ENCODE measurements around the gene TULP3.

TULP3 gene

DNA sequence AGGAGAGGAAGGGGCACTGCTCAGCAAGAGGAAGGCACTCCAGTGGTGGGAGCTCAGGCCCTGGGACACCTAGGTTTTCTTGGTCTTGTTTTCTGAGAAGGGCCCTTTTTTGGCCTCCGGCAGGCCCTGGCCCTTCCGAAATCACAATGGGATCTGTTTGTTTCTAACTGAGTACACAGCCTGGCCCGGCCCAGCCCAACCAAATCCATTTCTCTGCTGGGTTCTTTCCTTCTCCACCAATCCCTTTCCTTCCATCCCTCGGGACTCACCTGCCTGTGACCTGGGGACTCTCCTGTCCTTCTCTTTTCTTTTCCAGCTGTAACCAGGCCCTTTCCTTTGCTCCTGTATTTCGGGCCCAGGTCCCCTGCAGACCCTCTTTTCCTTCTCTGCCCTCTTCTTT is 87.1 kb downstream of the TULP3 start:
- no peak for DNase-seq

DNA sequence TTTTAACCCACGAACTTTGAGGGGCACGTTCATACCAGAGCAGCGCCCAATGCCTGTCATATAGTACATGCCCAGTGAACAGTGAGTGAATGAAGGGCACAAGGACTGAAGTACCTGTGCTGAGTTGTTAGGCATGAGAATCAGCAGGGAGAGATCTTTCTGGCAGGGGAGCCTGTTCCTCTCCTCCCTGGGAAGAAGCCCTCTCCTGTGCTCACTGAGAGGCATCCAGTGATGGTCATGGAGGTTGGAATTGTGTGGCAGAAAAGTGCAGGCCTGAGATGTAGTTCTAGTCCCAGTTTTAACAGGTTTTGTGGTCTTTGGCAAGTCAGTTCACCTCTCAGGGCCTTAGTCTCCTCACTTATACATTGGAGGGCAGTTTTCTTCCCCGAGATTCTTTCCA is 89.1 kb downstream of the TULP3 start:
- DNase-seq, result no peak

DNA sequence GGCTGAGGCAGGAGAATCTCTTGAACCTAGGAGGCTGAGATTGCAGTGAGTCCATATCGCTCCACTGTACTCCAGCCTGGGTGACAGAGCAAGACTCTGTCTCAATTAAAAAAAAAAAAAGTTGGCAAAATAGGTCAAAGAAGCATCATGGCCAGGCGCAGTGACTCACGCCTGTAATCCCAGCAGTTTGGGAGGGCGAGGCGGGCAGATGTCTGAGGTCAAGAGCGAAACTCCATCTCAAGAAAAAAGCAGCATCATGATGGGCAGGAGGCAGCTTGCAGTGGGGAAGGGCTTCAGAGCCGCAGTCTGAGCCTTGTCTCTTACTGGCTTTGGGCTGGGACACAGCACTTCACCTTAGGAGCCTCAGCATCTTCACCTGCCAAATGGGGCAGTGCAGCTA is 89.9 kb downstream of the TULP3 start:
- no peak for DNase-seq

DNA sequence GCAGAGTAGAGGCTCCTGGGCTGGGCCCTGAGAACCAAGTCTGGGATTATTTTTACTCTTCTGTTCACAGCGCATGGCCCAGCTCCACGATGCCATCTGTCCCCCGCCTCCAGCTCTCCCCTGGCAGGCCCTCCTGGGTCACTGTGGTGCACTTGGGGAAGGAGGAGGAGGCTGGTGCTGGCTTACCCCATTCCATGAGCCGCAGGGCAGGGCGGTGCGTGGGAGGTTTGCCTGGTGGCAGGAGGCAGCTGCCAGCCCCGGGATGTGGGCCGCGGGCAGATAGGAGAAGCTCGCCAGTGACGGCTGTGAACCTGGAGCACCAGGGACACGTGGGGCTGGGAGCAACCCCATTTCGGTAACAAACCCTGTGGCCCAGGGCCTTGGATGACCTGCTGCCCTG is 91.7 kb downstream of the TULP3 start:
- no peak for DNase-seq

DNA sequence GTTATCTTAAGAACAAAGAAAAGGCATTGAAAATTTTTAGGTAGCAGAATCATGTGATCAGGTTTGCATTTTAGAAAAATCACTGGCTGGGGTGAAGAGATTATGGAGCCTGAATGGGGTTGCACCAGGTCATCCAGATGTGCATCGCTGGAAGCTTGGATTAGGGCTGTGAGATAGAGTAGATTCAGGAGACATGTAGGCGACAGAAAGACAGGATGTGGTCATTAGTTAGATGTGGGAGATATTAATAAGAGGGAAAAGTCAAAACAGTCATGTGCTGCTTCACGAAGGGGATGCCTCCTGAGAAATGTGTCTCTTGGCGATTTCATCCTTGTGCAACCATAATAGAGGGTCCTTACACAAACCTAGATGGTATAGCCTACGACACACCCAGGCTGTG is 93.6 kb downstream of the TULP3 start:
- no peak for DNase-seq

DNA sequence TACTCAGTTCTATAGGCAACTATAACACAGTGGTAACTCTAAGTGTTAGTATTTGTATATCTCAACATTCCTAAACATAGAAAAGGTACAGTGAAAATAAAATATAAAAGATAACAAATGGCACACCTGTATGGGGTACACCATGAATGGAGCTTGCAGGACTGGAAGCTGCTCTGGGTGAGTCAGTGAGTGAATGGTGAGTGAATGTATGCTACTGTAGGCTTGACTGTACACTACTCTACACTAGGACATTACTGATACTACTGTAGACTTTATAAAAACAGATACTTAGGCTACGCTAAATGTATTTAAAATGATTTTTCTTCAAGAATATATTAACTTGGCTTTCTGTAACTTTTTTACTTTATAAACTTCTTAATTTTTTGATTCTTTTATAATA is 94.0 kb downstream of the TULP3 start:
- no peak for DNase-seq

DNA sequence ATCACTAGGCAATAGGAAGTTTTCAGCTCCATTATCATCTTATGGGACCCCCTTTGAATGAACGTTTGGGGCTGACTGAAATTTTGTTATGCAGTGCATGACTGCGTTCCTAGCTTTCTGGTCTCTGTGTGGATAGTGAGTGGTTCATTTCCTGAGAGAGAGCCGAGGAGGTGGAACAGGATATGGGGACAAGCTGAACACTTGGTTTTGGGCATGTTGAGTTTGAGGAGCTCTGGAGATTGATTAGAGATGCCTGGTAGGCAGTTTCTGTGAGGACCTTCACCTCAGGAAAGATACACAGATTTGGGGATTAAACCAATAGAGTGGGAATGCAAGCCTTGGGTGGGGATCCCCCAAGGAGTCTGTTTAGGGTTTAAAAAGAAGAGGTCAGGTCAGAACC is 96.2 kb downstream of the TULP3 start:
- no peak for DNase-seq

DNA sequence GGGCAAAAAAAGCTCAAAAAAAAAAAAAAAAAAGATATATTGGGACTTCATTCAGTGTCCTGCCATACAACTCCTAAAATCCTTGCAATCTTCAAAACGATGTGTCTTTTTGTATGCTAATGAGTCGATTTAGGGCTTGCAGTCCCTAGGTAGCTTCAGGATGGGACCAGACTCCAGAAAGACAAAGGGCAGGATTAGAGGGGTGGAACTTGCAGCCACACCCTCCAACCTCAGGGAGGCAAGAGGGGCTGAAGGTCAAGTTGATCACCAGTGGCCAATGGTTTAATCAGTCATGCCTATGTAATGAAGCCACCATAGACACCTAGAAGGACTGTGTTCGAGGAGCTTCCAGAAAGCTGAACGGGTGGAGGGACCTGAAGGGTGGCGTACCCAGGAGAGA is 97.8 kb downstream of the TULP3 start:
- no peak for DNase-seq

Measured in CD4-positive, alpha-beta T cell treated with Interleukin-4 for 1 hour (primary cell).